Ectodermal cell (in vitro differentiated cells): ENCODE results near the gene ADRA2A.

Experiments used
- H3K27ac ChIP-seq: 2 replicates; pipeline ENCODE4 v1.7.0; 2013; ENCODE audit warnings: mild to moderate bottlenecking, low read depth, low read length; ENCODE audit not compliant: insufficient read depth, poor library complexity, severe bottlenecking
- H3K27me3 ChIP-seq: 2 replicates; pipeline ENCODE4 v1.7.0; 2013; ENCODE audit warnings: mild to moderate bottlenecking, low read length; ENCODE audit not compliant: insufficient read depth, control insufficient read depth, poor library complexity, severe bottlenecking
- H3K36me3 ChIP-seq: one replicate; pipeline ENCODE4 v1.7.0; 2013; ENCODE audit warnings: low read length; ENCODE audit not compliant: control insufficient read depth, insufficient read depth
- H3K4me1 ChIP-seq: one replicate; pipeline ENCODE4 v1.7.0; 2013; ENCODE audit warnings: low read length; ENCODE audit not compliant: control insufficient read depth, insufficient read depth
- H3K4me3 ChIP-seq: 2 replicates; pipeline ENCODE4 v1.7.0; 2013; ENCODE audit warnings: low read depth, low read length, control low read depth; ENCODE audit not compliant: insufficient read depth
- H3K9me3 ChIP-seq: 2 replicates; pipeline ENCODE4 v1.7.0; 2013; ENCODE audit warnings: mild to moderate bottlenecking, low read length, moderate library complexity; ENCODE audit not compliant: control insufficient read depth
- WGBS, 2 experiments: methylation state at CpG; one replicate each; pipeline ENCODE4 v1.1.7; 2013; ENCODE audit warnings: missing lambda C conversion rate in 2 of 2; 5-methylcytosine and 5-hydroxymethylcytosine counted together

Gene ADRA2A

DNA sequence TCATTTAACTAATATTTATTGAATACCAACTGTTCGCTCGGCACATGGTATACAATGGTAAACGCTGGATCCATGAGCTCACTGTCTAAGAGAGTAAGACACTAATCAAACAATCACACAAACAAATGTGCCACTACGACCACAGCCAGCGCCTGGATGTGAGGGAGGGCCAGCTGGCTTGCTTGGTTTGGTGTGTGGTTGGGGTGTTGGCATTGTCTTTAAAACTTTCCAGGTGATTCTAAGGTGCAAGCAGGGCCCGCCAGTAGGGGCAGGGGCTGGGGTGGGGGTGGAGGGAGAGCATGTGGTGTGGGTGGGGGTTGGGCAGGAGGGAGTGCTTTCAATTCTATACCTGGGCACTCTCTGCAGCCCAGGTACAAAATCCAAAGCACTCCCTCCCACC lies 31.6 kb downstream of the ADRA2A start:
- no peaks in the 10 kb centered on the region for H3K27me3 ChIP-seq
- WGBS, 2 experiments, result 91% methylated on average over 5 to 6 of the region's 6 CpGs
- H3K36me3 ChIP-seq, result no peaks in the 10 kb centered on the region
- no peaks in the 10 kb centered on the region for H3K4me1 ChIP-seq
- no peak overlapping the region for H3K4me3 ChIP-seq
- H3K27ac ChIP-seq, result no peak overlapping the region
- no peaks in the 10 kb centered on the region for H3K9me3 ChIP-seq

DNA sequence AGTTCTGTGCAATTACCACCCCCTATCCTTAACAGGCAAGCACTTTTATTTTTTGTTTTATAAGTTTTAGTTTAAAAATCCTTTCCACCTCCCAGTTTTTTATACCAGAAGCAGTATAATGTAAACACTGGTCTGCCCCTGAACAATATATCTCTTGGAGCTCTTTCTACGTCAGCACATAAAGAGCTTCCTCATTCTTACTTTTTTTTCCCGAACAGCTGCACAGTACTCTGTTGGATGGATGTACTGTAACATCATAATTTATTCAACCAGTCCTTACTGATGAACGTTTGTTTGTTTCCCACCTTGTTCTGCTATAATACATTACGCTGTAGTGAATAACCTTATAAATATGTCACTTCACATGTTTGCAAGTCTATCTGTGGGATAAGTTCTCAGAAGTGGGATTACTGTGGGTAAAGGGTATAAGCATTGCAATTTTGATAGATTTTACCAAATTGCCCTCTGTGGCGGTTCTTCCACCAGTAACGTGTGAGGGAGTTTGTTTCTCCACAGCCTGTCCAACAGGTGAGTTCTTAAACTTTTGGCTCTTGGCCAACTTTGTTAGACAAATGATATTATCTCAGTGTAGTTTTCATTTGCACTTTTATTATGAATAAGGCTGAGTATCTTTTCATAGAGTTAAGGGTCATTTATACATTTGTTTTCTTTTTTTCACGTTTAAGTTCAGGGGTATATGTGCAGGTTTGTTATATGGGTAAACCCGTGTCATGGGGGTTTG lies 32.8 kb downstream of the ADRA2A start:
- Histone ChIP-seq H3K9me3 (no peaks in the 10 kb centered on the region), H3K27ac (no peak overlapping the region), H3K27me3 (no peaks in the 10 kb centered on the region), H3K4me3 (no peak overlapping the region), H3K4me1 (no peaks in the 10 kb centered on the region), H3K36me3 (no peaks in the 10 kb centered on the region)
- WGBS, 2 experiments, result 89 to 95% methylated on average over 4 to 7 of the region's 8 CpGs

DNA sequence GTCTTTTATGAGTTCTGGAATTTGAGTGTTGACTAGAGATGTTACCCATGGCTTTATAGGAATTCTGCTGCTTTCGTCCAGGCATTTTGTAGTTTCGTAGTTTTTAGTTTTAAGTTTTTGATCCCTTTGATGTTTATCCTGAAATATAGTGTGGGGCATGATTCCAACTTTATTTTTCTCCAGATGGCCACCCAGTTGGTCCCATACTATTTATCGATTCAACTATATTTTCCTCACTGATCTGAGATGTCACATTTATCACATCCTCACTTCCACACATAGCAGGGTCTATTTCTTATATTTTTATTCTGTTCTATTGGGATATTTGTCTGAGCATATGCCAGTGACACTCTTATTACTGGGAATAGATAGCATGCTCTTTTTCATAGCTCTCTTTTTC lies 33.9 kb downstream of the ADRA2A start:
- Histone ChIP-seq H3K36me3 (no peaks in the 10 kb centered on the region), H3K4me3 (no peak overlapping the region), H3K4me1 (no peaks in the 10 kb centered on the region), H3K9me3 (no peaks in the 10 kb centered on the region), H3K27me3 (no peaks in the 10 kb centered on the region), H3K27ac (no peak overlapping the region)
- 91 to 96% methylated on average over 3 of the region's 3 CpGs for WGBS, 2 experiments

DNA sequence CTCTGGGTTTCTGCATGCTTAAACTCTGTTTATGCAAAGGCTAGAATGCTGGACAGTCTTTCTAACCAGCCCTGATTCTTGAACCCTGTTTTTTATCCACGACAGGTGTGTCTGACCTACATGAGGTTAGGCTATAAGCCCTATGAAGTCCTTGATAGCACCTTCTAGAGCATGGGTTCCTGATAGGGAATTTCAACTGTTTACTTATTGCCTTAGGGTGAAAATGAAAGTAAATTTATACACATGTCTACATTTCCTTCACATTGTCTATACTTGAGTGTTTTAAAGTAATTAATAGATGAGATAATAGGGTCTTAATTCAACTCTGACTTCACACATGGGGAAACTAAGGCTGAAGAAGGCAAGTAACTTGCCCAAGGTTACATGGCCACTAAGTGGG lies 35.5 kb downstream of the ADRA2A start:
- H3K4me1 ChIP-seq, result no peaks in the 10 kb centered on the region
- no peak overlapping the region for H3K27ac ChIP-seq
- no peak overlapping the region for H3K4me3 ChIP-seq
- WGBS, 2 experiments, result 86 to 98% methylated on average over 1 of the region's 1 CpG
- no peaks in the 10 kb centered on the region for H3K9me3 ChIP-seq
- H3K27me3 ChIP-seq, result no peaks in the 10 kb centered on the region
- no peaks in the 10 kb centered on the region for H3K36me3 ChIP-seq

DNA sequence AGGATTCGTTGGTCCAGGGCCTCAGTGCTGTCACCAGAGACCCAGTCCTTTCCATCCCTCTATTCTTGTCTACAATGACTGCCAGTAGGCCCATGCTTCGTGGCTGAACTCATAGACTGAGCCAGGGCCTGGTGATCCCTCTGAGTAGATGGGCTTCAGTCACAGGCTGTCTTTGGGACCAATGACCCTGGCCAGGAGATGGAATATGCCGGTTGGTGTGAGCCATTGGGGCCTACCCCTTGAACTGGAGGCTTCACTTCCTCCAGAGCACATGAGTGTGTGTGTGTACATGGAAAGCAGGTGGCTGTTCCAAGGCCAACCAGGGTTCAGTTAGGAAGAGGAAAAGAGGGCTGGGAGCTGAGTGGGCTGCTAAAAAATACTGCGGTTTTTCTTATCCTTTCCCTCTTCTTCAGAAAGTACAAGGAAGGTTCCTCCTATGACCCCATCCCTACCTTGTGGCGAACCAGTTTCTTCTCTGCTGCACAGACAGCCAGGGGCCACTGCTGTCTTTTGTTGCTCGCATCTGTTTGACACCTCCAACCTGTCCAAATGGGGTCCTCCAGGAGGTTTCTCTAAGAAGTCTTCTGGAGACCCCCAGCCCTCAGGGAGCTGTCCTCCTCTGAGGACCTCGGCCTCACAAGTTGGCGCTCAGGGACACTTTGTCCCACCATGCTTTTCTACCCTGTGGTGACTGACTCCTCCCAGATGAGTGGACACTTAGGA lies 36.6 kb downstream of the ADRA2A start:
- Histone ChIP-seq H3K9me3 (no peaks in the 10 kb centered on the region), H3K27me3 (no peaks in the 10 kb centered on the region), H3K27ac (no peak overlapping the region), H3K36me3 (no peaks in the 10 kb centered on the region), H3K4me3 (no peak overlapping the region), H3K4me1 (no peaks in the 10 kb centered on the region)
- 93% methylated on average over 8 of the region's 8 CpGs for WGBS, 2 experiments

DNA sequence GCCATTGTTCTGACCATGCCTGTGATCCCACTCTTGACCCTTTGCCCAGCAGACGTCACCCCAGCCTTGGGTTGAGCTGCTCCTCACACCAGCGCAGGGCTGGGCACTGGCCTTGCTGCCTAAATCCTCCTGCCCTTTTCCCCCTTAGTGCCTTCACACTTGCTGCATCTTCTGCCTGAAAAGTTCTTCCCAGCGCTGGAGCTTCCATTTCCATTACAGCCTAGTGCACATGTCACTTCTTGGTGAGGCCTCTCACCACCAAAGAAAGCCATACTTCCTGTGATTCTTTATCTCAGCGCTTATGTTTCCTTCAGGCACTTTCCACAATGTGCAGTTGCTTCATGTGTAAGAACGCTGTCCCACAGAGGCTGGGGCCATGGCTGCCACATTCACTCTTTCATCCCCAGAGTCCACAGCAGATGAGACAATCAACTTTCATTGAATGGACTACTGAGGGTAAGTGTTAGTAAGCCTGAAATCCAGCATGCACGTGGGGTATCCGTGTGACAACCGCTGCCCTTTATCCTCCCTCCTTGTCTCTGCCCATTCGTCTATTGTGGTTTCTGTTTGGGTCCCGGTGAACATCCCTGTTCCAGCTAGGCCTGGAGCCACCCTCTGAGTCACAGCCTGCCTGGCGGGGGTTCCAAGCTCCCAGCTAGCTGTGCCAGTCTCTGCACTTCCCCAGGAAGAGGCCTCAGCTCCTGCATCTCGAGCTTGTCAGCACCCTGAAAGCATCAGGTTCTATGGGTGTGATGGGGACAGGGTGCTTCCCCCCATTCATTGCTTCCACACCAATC lies 37.3 kb downstream of the ADRA2A start:
- Histone ChIP-seq H3K4me1 (no peaks in the 10 kb centered on the region), H3K4me3 (no peak overlapping the region), H3K27ac (no peak overlapping the region), H3K9me3 (no peaks in the 10 kb centered on the region), H3K27me3 (no peaks in the 10 kb centered on the region), H3K36me3 (no peaks in the 10 kb centered on the region)
- 91 to 92% methylated on average over 12 of the region's 12 CpGs for WGBS, 2 experiments

DNA sequence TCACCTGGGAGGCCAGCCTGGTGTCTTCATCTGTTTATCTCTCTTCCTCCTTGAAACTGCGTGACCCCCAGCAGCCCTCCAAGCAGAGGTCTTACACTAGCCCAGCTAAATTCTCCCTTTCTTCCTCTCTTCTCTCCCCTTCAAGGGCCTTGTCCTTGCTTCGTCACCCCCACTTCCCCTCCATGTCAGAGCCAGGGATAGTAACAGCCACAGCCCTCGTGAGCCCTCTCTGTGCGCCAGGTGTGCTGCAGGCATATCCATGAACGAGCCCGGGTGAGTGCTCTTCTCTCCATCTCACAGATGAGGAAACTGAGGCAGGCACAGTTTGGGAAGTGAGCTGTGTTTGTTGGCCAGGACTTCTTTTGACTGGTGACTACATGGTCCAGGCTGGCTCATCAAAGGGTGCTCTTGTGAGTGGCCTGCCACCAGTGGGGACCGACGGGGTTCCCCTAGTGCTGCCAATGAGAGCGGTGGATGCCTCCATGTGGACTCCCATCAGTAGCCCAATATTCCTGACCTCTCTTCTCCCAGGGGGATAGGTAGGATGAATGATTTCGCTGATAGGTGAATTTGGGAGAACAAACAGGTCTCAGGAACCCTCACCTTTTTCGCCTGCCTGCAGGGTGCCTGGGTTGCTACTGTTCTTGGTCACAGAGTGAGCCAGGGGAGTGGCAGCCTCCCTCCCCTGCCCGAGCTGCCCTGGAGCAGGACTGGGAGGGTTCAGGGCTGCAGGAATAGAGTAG lies 38.1 kb downstream of the ADRA2A start:
- 90 to 92% methylated on average over 12 of the region's 12 CpGs for WGBS, 2 experiments
- no peak overlapping the region for H3K4me3 ChIP-seq
- no peaks in the 10 kb centered on the region for H3K36me3 ChIP-seq
- H3K4me1 ChIP-seq, result no peaks in the 10 kb centered on the region
- H3K9me3 ChIP-seq, result no peaks in the 10 kb centered on the region
- H3K27ac ChIP-seq, result no peak overlapping the region
- H3K27me3 ChIP-seq, result no peaks in the 10 kb centered on the region

DNA sequence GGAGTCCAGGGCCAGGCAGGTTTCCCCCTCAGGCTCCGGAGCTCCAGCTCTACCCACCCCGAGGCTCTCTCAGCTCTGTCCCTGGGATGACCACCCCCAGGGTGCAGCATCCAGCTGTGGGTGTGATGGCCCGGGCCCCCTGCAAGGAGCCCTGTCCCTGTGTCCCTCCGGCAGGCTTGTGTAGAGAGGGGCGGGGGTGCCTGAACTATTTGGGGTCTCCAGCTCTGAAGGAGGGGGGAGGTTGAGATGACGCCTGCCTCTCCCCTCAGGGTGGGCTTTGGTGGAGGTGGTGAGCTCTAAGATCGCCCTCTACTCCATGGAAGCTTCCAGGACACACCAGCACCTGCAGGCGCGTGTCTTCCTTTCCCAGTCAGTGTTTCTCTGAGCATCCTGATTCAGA lies 39.4 kb downstream of the ADRA2A start:
- no peaks in the 10 kb centered on the region for H3K36me3 ChIP-seq
- H3K4me1 ChIP-seq, result no peaks in the 10 kb centered on the region

DNA sequence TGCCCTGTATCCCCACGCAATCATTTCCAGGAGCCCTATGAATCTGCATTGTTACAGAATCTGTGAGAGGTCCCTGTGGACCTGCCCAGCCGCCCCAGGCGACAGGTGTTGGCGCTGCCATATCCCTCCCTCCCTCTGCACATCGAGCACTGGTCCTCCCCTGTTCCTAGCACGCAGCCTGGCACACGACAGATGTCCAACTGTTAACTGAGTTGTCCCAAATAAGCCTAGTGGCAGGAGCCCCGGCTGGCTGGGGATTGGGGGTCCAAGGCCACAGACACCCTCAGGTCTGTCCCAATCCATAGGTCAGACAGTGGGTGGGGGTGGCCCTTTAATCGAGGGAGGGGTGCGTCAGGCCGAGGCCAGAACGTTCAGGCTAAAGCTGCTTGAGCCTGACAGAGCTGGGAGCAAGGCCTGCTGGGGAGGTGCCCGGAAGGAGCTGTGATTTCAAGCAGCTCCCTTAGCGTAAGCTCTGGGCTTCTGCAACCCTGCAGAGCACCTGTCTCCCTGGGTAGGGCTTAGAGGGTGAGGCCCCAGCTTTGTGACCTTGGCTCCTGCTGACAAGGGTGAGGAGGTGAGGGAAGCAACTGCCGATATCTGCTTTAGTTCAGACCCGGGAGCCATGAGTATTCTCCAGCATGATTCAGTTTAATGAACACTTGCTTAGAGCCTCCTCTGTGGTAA lies 40.1 kb downstream of the ADRA2A start:
- H3K4me3 ChIP-seq, result no peak overlapping the region
- no peaks in the 10 kb centered on the region for H3K36me3 ChIP-seq
- no peak overlapping the region for H3K27ac ChIP-seq
- no peaks in the 10 kb centered on the region for H3K9me3 ChIP-seq
- WGBS, 2 experiments, result 82 to 83% methylated on average over 16 of the region's 16 CpGs
- no peaks in the 10 kb centered on the region for H3K4me1 ChIP-seq
- no peaks in the 10 kb centered on the region for H3K27me3 ChIP-seq

More for the DNA sequence above, 39.4 kb downstream of the ADRA2A start:
- Histone ChIP-seq H3K4me3 (no peak overlapping the region), H3K27ac (no peak overlapping the region), H3K9me3 (no peaks in the 10 kb centered on the region), H3K27me3 (no peaks in the 10 kb centered on the region)
- 92 to 94% methylated on average over 9 of the region's 9 CpGs for WGBS, 2 experiments
